Testis (tissue), 3 donors: ENCODE measurements around the gene MEF2A. TPM values are rescaled to one million over a fixed set of nuclear protein-coding genes. Genes with fewer than 3 reads are reported as not detected.

Experiments used
- DNase-seq: peaks from one replicate; pipeline ENCODE4 v3.0.0-alpha.2; 2019
- H3K27ac ChIP-seq, 2 donors: fragments of 200-600 bp; sonication (generic); one replicate each; pipeline ENCODE4 v1.5.1; 2019
- H3K27me3 ChIP-seq: fragments of 200-600 bp; sonication (generic); one replicate; pipeline ENCODE4 v1.5.1; 2019
- H3K36me3 ChIP-seq: fragments of 200-600 bp; sonication (generic); one replicate; pipeline ENCODE4 v1.5.1; 2017; ENCODE audit warnings: low read depth; ENCODE audit errors: missing control alignments
- H3K4me1 ChIP-seq: fragments of 200-600 bp; sonication (generic); one replicate; pipeline ENCODE4 v1.5.1; 2019
- H3K4me3 ChIP-seq, 2 donors: fragments of 200-600 bp; sonication (generic); one replicate each; pipeline ENCODE4 v1.5.1; 2017 to 2019
- H3K9me3 ChIP-seq: fragments of 200-600 bp; sonication (generic); one replicate; pipeline ENCODE4 v1.5.1; 2017
- POLR2A ChIP-seq: fragments of 450-650 bp; IDR thresholded peaks from one replicate; pipeline ENCODE4 v1.6.1; 2017; ENCODE audit warnings: antibody characterized with exemption, mild to moderate bottlenecking, moderate library complexity
- WGBS, 2 donors: methylation state at CpG; one replicate each; pipeline ENCODE4 v1.1.5; 2018; 5-methylcytosine and 5-hydroxymethylcytosine counted together
- intact Hi-C: fragments of 100-400 bp; cut with DNase I; formaldehyde crosslinking; loops from one replicate; pipeline ENCODE4 v1.15.1; 2023; ENCODE audit warnings: low total_unique reads
- polyA plus RNA-seq: library from polyadenylated mRNA; stranded (reverse); fragments of 350-450 nt; fragmentation: Illumina TruSeq; extraction: RNeasy Lipid Tissue Mini Kit (QIAGEN cat#74804); gene quantifications from one replicate; pipeline ENCODE4 v1.2.3, GENCODE V29; 2014; ENCODE audit warnings: low read depth, low replicate concordance; ENCODE audit not compliant: insufficient read depth
- total RNA-seq, 2 donors: library from RNA; depleted of rRNA; stranded (reverse); fragments of >200 nt; gene quantifications; one replicate each; pipeline ENCODE4 v1.2.3, GENCODE V29; 2016
- TF ChIP-seq, protein P1 (sequence below), 3 experiments: fragments of 450-650 bp in 2 of 3; fragments of 200-600 bp in 1 of 3; sonication (generic) in 1 of 3; IDR thresholded peaks; one replicate each; pipeline ENCODE4 v1.5.1; 2016 to 2019; ENCODE audit warnings: antibody characterized with exemption in 3 of 3, mild to moderate bottlenecking in 2 of 3, moderate library complexity in 1 of 3

Gene MEF2A
- total and polyA plus RNA-seq, 3 donors from 2014 or later, result 33.7 to 68.9 (median 67.9) TPM

DNA sequence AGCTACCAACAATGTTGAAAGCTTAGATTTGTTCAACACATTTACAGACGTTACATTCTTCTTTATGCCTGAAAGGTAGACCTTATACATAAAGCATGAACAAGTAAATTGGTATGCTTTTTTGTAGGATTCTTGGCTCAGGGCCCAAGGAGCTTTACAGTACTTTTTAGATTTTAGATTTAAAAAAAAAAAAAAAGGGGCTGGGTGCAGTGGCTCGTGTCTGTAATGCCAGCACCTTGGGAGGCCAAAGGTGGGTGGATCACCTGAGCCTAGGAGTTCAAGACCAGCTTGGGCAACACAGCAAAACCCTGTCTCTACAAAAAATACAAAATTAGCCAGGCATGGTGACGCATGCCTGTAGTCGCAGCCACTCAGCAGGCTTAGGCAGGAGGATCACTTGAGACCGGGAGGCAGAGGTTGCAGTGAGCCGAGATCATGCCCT, 39.7 kb downstream of the MEF2A start:
- no peaks in the 10 kb centered on the region for H3K4me1 ChIP-seq
- no peak for DNase-seq
- no peaks in the 10 kb centered on the region for H3K36me3 ChIP-seq
- H3K4me3 ChIP-seq, result no peak overlapping the region
- 86 to 88% methylated on average over 6 of the region's 6 CpGs for WGBS, 2 donors
- TF ChIP-seq POLR2A, result no peak
- TF ChIP-seq, protein P1, sequence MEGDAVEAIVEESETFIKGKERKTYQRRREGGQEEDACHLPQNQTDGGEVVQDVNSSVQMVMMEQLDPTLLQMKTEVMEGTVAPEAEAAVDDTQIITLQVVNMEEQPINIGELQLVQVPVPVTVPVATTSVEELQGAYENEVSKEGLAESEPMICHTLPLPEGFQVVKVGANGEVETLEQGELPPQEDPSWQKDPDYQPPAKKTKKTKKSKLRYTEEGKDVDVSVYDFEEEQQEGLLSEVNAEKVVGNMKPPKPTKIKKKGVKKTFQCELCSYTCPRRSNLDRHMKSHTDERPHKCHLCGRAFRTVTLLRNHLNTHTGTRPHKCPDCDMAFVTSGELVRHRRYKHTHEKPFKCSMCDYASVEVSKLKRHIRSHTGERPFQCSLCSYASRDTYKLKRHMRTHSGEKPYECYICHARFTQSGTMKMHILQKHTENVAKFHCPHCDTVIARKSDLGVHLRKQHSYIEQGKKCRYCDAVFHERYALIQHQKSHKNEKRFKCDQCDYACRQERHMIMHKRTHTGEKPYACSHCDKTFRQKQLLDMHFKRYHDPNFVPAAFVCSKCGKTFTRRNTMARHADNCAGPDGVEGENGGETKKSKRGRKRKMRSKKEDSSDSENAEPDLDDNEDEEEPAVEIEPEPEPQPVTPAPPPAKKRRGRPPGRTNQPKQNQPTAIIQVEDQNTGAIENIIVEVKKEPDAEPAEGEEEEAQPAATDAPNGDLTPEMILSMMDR (IDR thresholded peaks at IDR 0.05), result no peak
- H3K9me3 ChIP-seq, result no peaks in the 10 kb centered on the region
- no peaks in the 10 kb centered on the region for H3K27me3 ChIP-seq
- no peak overlapping the region for H3K27ac ChIP-seq
- intact Hi-C loops, result no loop called here

DNA sequence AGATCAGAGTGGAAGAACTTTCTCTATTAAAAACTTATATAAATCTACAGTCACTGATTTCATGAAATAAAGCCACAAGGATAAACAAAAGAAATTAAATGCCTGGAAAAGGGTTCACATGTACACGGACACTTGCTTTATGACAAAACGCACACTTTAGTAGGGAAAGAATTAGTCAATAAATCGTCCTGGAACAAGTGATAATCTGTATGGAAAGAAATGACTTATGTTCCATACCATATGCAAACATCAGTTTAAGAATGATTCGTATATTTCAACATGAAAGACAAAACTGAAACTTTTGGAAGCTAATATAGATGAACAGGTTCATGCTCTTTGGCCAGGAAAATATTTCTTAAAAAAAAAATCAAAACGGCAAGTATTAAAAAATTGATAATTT, 40.2 kb downstream of the MEF2A start:
- no peaks in the 10 kb centered on the region for H3K4me1 ChIP-seq
- intact Hi-C loops, result no loop called here

DNA sequence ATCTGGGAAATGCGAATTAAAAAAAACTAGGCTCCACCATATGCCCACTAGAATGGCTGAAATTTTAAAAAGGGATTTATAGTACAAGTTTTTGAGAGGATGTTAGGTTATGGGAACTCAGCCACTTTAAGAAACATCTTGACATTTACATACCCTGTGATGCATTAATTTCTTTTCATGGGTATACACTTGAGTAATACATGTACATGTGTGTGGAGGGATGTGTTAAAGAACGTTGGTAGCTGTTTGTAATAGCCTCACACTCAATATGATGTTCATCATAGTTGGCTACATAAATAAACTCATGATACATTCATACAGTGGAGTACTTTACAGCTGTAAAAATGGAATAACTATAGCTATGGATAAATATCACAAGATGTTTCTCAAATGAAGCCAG, 40.9 kb downstream of the MEF2A start:
- Histone ChIP-seq H3K36me3 (no peaks in the 10 kb centered on the region), H3K4me1 (no peaks in the 10 kb centered on the region), H3K9me3 (no peaks in the 10 kb centered on the region), H3K27me3 (no peaks in the 10 kb centered on the region), H3K4me3 (no peak overlapping the region), H3K27ac (no peak overlapping the region)
- intact Hi-C loops, result no loop called here
- TF ChIP-seq POLR2A, result no peak
- TF ChIP-seq, protein P1 (IDR thresholded peaks at IDR 0.05), result no peak
- 85% methylated on average over 2 of the region's 2 CpGs for WGBS, 2 donors
- no peak for DNase-seq

More for the DNA sequence above, 40.2 kb downstream of the MEF2A start:
- DNase-seq, result no peak
- H3K27me3 ChIP-seq, result no peaks in the 10 kb centered on the region
- no peaks in the 10 kb centered on the region for H3K9me3 ChIP-seq
- WGBS, 2 donors, result 93% methylated on average over 5 of the region's 5 CpGs
- no peak overlapping the region for H3K27ac ChIP-seq
- no peak overlapping the region for H3K4me3 ChIP-seq
- no peaks in the 10 kb centered on the region for H3K36me3 ChIP-seq
- TF ChIP-seq, protein P1 (IDR thresholded peaks at IDR 0.05), result no peak
- no peak for TF ChIP-seq POLR2A

DNA sequence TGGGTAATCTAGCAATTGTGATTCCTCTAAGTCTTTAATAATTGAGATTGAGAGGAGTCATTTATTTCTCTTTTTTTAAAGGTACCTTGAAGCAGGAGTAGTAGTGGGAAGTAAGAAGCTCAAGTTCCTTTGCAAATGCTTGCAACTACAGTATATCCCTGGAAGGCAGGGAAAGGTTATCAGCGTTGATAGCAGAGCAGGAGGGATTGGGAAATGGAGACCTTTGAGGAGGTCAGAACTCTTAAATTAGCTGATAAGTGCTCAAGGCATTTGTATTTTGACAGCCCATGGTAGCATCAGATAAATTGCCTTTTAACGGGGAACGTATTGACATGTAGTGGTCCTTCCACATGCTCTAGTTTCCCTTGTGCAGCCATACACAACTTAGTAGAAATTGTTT, 47.7 kb downstream of the MEF2A start:
- no peaks in the 10 kb centered on the region for H3K4me1 ChIP-seq
- intact Hi-C loops, result no loop called here

More for the DNA sequence above, 47.7 kb downstream of the MEF2A start:
- TF ChIP-seq POLR2A, result no peak
- TF ChIP-seq, protein P1 (IDR thresholded peaks at IDR 0.05), result no peak
- WGBS, 2 donors, result 92 to 95% methylated on average over 3 of the region's 3 CpGs
- Histone ChIP-seq H3K9me3 (no peaks in the 10 kb centered on the region), H3K36me3 (no peaks in the 10 kb centered on the region), H3K4me3 (no peak overlapping the region), H3K27me3 (no peaks in the 10 kb centered on the region), H3K27ac (no peak overlapping the region)
- no peak for DNase-seq
